GM12873 (cell line): ENCODE measurements around the gene SLC15A4.

Source experiments
- CTCF ChIP-seq: IDR thresholded peaks from 2 replicates; pipeline ENCODE4 v1.5.1; 2012; ENCODE audit warnings: low read depth, mild to moderate bottlenecking, moderate library complexity, low read length, control low read depth; ENCODE audit not compliant: insufficient read depth; ENCODE audit errors: missing control alignments

SLC15A4 gene

DNA sequence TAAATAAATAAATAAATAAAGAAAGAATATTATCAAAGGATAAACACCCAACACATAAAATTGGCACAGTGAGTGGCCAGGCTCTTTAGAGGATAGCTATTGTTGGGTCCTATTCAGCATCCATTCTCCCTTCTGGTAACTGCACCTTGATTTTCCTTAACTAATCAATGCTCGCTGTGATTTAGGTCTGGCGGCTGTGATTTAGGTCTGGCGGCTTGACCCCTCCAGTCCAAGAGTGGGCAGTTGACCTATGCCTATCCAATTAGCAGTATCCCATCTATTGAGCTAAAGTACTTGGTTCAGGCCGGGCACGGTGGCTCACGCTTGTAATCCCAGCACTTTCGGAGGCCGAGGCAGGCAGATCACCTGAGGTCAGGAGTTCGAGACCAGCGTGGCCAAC, 9.7 kb upstream of the SLC15A4 start:
- TF ChIP-seq CTCF = no peak

DNA sequence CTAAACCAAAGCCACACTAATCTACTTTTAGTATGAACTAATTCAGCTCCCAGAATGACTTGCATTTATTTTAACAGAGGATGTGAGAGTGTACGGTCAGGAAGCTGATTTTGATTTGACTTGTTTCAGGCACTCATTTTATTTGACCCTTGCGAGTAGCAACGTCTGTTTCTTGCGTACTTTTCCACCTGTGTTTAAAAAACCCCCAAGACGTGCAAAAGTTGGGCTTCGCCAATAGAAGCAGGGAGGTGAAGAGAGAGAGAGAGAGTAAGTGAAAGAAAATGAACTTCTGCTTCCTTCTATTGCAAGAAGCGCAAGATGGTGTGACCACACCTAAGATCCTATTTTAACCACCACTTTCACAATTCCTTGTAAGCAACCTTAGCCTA, 6.7 kb upstream of the SLC15A4 start:
- no peak for TF ChIP-seq CTCF

DNA sequence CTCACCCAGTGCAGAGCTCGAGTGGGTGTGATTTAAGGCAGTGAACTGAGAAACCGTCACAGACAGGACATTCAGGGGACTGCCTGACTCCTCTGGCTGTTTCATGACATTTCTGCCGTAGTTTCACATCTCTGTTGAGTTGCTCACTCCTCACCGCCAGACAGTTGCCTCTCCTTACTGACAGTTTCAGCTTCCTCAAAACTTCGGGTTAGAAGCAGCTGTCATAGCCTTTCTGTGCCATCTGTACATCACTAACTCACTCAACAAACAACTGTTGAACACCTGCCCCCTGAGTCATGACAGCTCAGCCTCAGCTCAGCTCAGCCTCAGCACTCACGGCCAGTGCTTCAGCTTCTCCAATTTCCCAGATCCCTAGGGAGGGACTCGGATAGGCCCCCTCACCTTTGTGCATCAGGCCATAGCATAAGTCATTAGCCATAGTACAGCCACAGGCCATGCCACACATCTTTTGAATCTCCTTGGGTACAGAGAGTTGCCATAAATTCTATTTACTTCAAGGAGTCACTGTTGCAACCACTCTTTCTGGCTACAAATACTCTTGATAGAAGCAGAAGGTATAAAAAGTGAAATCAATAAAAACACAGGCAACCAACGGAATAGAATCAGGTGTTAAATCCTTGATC, 6.2 kb upstream of the SLC15A4 start:
- peak; percentile 2 for TF ChIP-seq CTCF

- no peak for TF ChIP-seq CTCF
Measured at GRCh38 chr12:128827724-128828123, 4.0 kb upstream of the SLC15A4 start.

- TF ChIP-seq CTCF = no peak
Measured at GRCh38 chr12:128825835-128826234, 2.1 kb upstream of the SLC15A4 start.

DNA sequence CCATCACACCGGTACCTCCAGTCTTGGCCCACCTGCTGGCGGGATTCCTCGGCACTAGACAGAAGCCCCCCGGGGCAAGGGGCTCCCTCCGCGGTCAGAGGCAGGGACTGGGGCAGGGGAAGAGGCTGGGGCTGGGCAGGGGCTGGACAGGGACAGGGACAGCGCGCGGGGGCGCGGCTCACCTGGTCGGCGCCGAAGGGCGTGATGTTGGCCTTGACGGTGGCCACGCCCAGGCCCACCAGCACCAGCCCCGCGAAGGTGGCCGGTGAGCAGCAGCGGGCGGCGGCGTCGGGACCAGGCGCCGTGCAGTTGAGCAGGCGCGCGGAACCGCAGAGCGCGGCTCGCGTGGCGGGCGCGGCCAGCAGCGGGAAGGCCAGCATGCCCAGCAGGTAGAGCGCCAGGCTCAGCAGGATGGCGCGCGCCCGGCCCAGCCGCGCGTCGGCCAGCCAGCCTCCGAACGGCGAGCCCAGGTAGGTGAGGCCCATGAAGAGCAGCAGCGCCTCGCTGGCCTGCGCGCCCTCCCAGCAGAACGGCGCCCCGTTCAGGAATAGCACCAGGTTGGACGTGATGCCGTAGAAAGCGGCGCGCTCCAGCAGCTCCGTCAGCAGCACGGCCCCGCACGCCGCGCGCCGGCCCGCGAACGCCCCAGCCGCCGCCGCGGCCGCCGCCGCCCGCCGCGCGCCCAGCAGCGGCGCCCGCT, 392 bp downstream of the SLC15A4 start:
- no peak for TF ChIP-seq CTCF

GRCh38 chr12:128820723-128821432, 2.9 kb downstream of the SLC15A4 start:
- TF ChIP-seq CTCF = no peak
